GM19467 (cell line): ENCODE results near the gene MTPN.

Experiments
- ATAC-seq: cut with Tn5 transposase; IDR thresholded peaks from one replicate; pipeline ENCODE4 v1.9.1; 2021; ENCODE audit warnings: mild to moderate bottlenecking, moderate library complexity; ENCODE audit not compliant: unreplicated experiment

Gene MTPN

DNA sequence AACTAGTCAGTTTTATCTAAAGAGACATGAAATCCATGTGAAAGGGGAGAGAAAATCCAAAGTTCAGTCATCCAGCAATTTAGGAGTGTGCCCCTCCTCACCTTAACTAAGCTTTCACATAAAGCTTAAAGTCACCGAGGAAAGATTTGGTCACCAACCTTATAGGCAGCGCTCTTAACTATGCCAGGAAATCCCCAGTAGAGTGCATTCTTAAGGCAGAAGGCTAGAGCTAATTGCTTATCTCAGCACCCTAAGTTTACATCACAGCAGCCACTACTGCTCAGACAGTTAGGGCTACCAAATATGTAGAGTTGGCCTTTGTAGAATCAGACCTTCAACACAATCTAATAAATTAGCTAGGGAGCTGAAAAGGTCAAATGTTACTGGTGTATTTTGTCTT is 47.9 kb downstream of the MTPN start:
- ATAC-seq: no peak

- no peak for ATAC-seq
These were observed 49.0 kb downstream of the MTPN start for GRCh38 chr7:135928136-135928535.

DNA sequence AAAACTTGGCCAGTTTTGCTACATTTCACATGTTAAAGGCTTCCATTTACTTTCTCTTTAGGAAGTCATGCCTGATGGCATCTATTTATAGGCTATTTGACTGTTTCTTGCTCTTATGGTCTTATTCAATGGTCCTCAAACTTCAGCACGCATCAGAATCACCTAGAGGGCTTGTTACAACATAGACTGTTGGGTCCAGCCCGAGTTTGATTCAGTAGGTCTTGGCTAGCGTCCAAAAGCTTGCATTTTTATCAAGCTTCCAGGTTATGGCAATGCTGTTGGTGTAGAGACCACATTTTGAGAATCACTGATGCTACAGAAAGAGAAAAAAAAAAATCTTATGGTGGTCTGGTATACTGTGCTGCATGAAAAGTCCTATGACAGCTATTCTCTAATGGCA is 51.9 kb downstream of the MTPN start:
- no peak for ATAC-seq

- ATAC-seq: no peak
These were observed 52.9 kb downstream of the MTPN start for GRCh38 chr7:135924302-135924701.

DNA sequence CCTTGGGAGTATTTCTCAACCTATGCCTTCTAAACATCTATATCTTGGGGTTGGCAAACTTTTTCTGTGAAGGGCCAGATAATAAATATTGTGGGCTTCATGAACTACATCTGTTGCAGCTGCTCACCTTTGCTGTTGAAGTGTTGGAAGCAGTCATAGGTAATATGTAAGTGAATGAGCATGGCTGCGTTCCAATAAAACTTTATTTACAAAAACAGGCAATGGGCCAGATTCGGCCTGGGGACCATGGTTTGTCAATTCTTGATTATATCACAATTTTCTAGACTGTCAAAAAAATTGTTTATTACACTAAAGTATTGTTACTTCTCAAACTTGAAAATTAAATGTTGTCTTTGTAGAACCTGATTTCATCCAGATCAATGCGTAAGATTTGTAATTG is 54.9 kb downstream of the MTPN start:
- ATAC-seq: no peak

- no peak for ATAC-seq
These were observed 56.7 kb downstream of the MTPN start for GRCh38 chr7:135920478-135920877.

DNA sequence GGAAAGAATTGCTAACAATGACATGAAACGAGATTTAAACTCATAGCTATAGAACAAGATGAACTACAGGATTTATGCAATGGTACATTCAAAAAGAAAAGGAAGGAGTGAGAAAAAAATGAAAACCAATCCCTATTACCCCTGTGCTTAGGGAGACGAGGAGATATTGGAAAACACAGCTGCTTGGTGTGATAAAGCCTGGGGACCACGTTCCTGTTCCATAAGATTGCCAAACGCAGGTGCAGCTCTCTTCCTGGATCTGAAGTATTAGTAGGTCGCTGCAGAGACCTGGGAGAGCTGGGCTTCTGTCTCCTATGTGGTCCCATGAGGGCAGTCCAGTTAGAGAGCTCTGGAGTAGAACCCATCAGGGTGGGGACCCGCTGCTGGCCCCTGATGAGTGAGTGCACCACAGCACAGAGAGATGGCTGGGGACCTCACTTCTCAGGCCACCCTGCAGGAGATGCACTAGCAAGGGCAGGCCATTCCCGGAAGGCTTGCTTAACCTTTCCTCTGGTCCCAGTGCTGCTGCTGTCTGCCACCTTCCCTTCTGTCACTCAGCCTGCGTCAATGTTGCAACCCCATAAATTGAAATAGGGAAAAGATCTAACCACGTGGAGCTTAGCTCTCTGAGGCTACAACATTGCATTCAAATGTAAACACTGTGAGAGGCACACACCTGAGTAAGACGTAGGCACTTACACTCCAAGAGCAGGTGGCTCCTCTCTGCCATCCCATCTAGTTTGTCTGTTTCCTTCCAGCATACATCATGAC is 57.9 kb downstream of the MTPN start:
- ATAC-seq: no peak

DNA sequence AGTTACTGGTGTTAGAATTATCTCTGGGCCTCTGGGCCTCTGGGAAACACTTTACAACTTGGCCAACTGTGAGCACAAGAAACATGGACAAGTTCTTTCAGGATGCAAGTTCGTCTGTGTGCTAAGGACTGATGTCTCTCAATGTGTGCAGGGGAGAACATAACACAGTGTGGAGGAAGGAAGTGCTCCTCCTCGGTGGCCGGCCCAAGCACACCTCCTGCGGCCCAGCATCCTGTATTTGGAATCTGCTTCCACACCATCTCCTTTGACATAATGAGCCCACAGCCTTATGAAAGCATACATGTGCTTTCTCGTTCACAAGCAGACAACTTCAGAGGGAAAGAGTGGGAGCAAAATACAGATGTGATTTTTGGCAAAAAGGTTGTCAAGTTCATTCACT is 59.0 kb downstream of the MTPN start:
- ATAC-seq: no peak

- no peak for ATAC-seq
These were observed 59.4 kb downstream of the MTPN start for GRCh38 chr7:135917721-135918120.

DNA sequence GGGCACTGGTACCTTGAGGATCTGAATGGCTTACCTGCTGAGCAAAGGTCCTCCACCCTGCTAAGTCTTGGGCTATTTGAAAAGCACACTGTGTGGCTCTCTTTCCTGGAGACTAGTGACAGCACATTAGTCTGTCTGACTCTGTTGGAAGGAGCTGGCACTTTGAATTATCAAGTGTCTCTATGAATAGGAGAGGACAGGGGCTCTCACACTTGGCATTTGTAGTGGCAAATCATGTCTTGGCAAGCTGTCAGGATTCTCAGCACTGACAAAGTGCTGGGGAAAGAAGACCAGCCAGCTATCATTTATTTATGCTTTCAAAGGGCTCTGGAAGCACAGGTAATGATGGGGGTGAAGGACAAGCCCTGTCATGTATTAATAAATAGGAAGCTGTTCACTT is 62.8 kb downstream of the MTPN start:
- no peak for ATAC-seq

- no peak for ATAC-seq
These were observed 63.8 kb downstream of the MTPN start for GRCh38 chr7:135913404-135913803.

- ATAC-seq: no peak
These were observed 66.1 kb downstream of the MTPN start for GRCh38 chr7:135911099-135911498.

GRCh38 chr7:135910393-135911036 is 66.6 kb downstream of the MTPN start:
- no peak for ATAC-seq

DNA sequence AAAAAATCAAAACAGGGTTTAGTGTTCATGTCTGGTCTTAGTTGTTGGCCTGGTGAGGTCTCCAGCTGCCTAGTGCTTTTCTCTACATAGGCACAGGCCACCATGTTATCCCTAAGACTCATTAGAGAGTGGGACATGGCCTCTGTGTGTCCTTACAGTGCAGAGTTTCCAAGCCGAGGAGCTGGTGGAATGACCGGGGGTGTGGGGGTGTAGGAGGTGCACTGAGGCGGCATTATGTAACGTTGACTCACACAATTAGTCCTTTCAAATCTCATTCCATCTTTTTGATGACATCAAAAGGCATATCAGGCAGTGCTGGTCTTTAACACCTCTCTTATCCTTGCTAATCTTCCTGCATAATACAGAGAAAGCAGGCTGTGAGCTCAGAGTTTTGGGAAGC is 71.3 kb downstream of the MTPN start:
- no peak for ATAC-seq

- no peak for ATAC-seq
These were observed 71.8 kb downstream of the MTPN start for GRCh38 chr7:135905355-135905754.

GRCh38 chr7:135904282-135904681 is 72.9 kb downstream of the MTPN start:
- ATAC-seq: no peak

DNA sequence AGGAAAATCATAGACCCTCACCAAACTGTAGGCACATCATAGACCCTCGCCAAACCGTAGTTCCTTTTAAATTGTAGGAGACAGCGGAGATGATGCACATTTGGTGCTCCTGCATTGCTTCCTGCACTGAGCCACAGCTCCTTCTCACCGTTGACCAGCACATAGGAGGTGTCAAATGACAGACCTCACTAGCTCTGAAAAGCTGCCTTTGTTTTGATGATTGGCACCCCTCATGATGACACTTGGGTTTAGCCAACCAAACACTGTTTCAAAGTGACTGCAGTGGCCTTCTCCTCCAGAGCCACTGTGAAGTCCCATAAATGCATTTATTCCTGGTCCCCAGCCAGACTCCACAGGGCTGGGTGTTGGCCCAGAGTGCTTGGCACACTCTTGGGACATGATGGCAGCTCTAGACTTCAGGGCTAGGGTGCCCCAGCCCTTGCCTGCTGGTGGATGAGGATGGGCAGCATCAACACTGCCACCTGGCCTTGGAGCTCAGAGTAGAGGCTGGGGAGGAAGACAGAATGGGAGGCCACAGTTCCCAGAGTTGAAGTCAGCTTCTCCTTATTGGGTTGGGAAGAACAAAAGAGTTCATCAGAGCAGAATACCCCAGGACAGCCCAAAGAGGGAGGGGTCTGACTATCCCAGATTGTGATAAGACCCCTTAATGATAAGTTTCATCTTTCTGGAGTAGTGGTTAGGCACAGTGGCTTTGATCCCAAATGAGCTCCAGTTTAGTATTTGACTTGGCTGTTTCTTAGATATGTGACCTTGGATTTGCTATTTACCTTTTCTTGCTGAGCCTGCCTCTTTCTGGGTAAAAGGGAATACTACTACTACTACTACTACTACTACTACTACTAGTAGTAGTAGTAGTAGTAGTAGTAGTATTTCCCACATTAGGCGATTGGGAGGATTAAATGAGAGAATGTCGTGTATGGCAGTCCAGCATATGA is 75.3 kb downstream of the MTPN start:
- ATAC-seq: no peak

DNA sequence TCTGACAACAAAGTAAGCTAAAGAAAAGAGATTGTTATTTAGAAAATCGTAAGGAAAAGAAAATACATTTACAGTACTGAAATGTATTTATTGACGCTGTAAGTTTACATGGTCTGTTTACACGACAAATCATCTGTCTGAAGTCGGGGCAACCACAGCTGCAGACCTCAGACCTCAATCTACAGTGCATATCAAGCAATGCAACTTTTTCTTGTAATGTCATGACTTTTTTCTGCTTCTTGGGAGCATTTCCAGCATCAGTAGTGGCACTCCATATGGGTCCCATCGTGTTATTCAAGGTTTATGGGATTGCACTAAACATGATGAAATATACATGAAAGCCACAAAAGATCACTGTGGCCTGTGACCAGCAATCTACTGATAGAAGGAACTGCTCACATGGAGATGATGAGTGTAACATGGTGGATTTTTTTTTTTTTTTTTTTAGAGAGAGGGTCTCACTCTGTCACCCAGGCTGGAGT is 77.1 kb downstream of the MTPN start:
- no peak for ATAC-seq

DNA sequence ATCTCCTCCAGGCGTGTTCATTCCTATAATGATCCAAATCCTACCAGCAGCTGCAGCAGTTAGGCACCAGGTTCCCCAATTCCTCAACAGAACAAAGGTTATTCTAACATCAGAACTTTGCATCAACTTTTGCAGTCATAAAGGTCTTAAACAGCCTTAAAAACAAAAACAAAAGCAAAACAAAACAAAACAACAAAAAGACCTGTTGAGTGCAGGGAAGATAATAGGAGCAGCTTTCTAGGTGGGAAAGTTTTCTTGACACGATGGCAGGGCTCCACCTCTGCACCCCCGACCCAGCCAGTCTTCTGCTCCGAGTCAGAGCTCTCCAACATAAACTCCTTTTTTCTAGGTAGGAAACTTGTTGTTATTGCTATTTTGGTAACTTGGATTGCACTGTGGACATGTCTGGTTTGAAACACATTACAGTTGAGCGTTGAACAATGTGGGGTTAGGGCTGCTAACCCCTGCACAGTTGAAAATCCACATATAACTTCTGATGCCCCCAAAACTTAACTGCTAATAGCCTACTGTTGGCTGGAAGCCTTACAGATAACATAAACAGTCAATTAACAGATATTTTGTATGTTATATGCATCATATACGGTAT is 77.6 kb downstream of the MTPN start:
- ATAC-seq: no peak

DNA sequence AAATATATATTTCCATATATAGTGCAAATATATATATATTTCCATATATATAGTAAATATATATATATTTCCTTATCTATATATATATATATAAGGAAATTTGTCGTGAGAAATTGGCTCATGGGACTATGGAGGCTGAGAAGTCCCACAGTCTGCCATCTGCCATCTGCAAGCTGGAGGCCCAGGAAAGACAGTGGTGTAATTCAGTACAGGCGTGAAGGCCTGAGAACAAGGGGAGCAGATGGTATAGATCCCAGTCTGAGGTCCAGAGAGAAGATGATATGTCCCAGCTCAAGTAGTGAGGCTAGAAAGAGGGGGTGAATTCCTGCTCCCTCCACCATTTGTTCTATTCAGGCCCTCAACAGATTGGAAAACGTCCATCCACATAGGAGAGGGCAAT is 78.9 kb downstream of the MTPN start:
- no peak for ATAC-seq

GRCh38 chr7:135894816-135895215 is 82.3 kb downstream of the MTPN start:
- no peak for ATAC-seq
